H54 (cell line): ENCODE data around the gene SYT12.

Experiments
- DNase-seq: peaks from one replicate; pipeline ENCODE4 v3.0.0; 2011; ENCODE audit warnings: low spot score, mixed read lengths; ENCODE audit not compliant: insufficient read length
- FAIRE-seq: peaks from 3 replicates; lab custom pipeline; 2011; peaks lifted over from hg19 to GRCh38; lab: Jason Lieb, UNC
- POLR2A ChIP-seq: IDR thresholded peaks from 2 replicates; pipeline ENCODE4 v1.6.1; 2011; ENCODE audit warnings: low read depth, mild to moderate bottlenecking, low read length

The SYT12 gene

GRCh38 chr11:67071420-67072284 is 48.7 kb downstream of the SYT12 start:
- DNase-seq (peak; percentile 70), FAIRE-seq (no peak)

GRCh38 chr11:67072295-67072694 is 49.4 kb downstream of the SYT12 start:
- no peak for FAIRE-seq
- no peak for TF ChIP-seq POLR2A
- no peak for DNase-seq

More at GRCh38 chr11:67071420-67072284, 48.7 kb downstream of the SYT12 start:
- no peak for TF ChIP-seq POLR2A

GRCh38 chr11:67073908-67074307 is 51.0 kb downstream of the SYT12 start:
- no peak for DNase-seq
- FAIRE-seq: no peak
- no peak for TF ChIP-seq POLR2A

- DNase-seq: no peak
- no peak for TF ChIP-seq POLR2A
- no peak for FAIRE-seq
Observed at GRCh38 chr11:67076202-67076601, 53.3 kb downstream of the SYT12 start.

GRCh38 chr11:67079065-67079705 is 56.3 kb downstream of the SYT12 start:
- TF ChIP-seq POLR2A: no peak
- no peak for DNase-seq

GRCh38 chr11:67082071-67082791 is 59.3 kb downstream of the SYT12 start:
- FAIRE-seq (no peak), DNase-seq (no peak)
- TF ChIP-seq POLR2A: no peak

More at GRCh38 chr11:67079065-67079705, 56.3 kb downstream of the SYT12 start:
- FAIRE-seq: no peak

GRCh38 chr11:67083786-67084366 is 60.9 kb downstream of the SYT12 start:
- no peak for FAIRE-seq
- no peak for TF ChIP-seq POLR2A

GRCh38 chr11:67085617-67086016 is 62.7 kb downstream of the SYT12 start:
- no peak for TF ChIP-seq POLR2A
- FAIRE-seq (no peak), DNase-seq (no peak)

More at GRCh38 chr11:67083786-67084366, 60.9 kb downstream of the SYT12 start:
- no peak for DNase-seq

- no peak for DNase-seq
- FAIRE-seq: no peak
- TF ChIP-seq POLR2A: no peak
Observed at GRCh38 chr11:67090717-67091116, 67.8 kb downstream of the SYT12 start.

GRCh38 chr11:67095214-67095507 is 72.2 kb downstream of the SYT12 start:
- no peak for FAIRE-seq

GRCh38 chr11:67098799-67099429 is 76.0 kb downstream of the SYT12 start:
- DNase-seq (no peak), FAIRE-seq (no peak)
- no peak for TF ChIP-seq POLR2A

More at GRCh38 chr11:67095214-67095507, 72.2 kb downstream of the SYT12 start:
- no peak for TF ChIP-seq POLR2A
- no peak for DNase-seq

- DNase-seq: no peak
- no peak for TF ChIP-seq POLR2A
- no peak for FAIRE-seq
Observed at GRCh38 chr11:67099831-67100324, 76.9 kb downstream of the SYT12 start.
